ENCODE measurements around the gene NCOA1.

- TF ChIP-seq, protein P1, sequence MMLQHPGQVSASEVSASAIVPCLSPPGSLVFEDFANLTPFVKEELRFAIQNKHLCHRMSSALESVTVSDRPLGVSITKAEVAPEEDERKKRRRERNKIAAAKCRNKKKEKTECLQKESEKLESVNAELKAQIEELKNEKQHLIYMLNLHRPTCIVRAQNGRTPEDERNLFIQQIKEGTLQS (IDR thresholded peaks at IDR 0.05) = no peak
- TF ChIP-seq RAD21 (IDR thresholded peaks at IDR 0.05) (no peak), CTCF (IDR thresholded peaks at IDR 0.05; ENCODE audit: low read depth, low read length, missing input control) (no peak), YY1 (IDR thresholded peaks at IDR 0.05) (no peak), TAF1 (conservative IDR thresholded peaks at IDR 0.05) (no peak), HNF4G (IDR thresholded peaks at IDR 0.05) (no peak), MAX (IDR thresholded peaks at IDR 0.05) (no peak), FOXA1 (IDR thresholded peaks at IDR 0.05) (no peak), SP1 (IDR thresholded peaks at IDR 0.05) (no peak)
- TF ChIP-seq, protein P2, sequence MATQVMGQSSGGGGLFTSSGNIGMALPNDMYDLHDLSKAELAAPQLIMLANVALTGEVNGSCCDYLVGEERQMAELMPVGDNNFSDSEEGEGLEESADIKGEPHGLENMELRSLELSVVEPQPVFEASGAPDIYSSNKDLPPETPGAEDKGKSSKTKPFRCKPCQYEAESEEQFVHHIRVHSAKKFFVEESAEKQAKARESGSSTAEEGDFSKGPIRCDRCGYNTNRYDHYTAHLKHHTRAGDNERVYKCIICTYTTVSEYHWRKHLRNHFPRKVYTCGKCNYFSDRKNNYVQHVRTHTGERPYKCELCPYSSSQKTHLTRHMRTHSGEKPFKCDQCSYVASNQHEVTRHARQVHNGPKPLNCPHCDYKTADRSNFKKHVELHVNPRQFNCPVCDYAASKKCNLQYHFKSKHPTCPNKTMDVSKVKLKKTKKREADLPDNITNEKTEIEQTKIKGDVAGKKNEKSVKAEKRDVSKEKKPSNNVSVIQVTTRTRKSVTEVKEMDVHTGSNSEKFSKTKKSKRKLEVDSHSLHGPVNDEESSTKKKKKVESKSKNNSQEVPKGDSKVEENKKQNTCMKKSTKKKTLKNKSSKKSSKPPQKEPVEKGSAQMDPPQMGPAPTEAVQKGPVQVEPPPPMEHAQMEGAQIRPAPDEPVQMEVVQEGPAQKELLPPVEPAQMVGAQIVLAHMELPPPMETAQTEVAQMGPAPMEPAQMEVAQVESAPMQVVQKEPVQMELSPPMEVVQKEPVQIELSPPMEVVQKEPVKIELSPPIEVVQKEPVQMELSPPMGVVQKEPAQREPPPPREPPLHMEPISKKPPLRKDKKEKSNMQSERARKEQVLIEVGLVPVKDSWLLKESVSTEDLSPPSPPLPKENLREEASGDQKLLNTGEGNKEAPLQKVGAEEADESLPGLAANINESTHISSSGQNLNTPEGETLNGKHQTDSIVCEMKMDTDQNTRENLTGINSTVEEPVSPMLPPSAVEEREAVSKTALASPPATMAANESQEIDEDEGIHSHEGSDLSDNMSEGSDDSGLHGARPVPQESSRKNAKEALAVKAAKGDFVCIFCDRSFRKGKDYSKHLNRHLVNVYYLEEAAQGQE (IDR thresholded peaks at IDR 0.05) = no peak
Measured at GRCh38 chr2:24762518-24762917, 271.5 kb downstream of the NCOA1 start.

All from liver (tissue), 3 donors.